Activated T-cell treated with anti-CD3 and anti-CD28 coated beads, Interleukin-2, amount 50 U/mL, for 24 hours (primary cell): Measurements from ENCODE around the gene FOSL2.
"Not testable (repeated sequence)": the region's sequence is repeated elsewhere in the genome, so short reads cannot be mapped to it uniquely, and the experiment has no call there.

Experiments used
- DNase-seq: peaks from one replicate; pipeline ENCODE4 v3.0.0-alpha.2; 2020
- H3K27ac Mint-ChIP-seq: 2 replicates; pipeline ENCODE4 v1.8.0; 2020; ENCODE audit warnings: mild to moderate bottlenecking, mixed read lengths
- H3K27me3 Mint-ChIP-seq: 2 replicates; pipeline ENCODE4 v1.8.0; 2020; ENCODE audit warnings: mixed read lengths
- H3K36me3 Mint-ChIP-seq: 2 replicates; pipeline ENCODE4 v1.8.0; 2020; ENCODE audit warnings: low read depth, mixed read lengths
- H3K4me1 Mint-ChIP-seq: 2 replicates; pipeline ENCODE4 v1.8.0; 2020; ENCODE audit warnings: low read depth, mixed read lengths
- H3K4me3 Mint-ChIP-seq: 2 replicates; pipeline ENCODE4 v1.8.0; 2020; ENCODE audit warnings: mild to moderate bottlenecking, moderate library complexity, mixed read lengths
- H3K9me3 Mint-ChIP-seq: 2 replicates; pipeline ENCODE4 v1.8.0; 2020; ENCODE audit warnings: mixed read lengths

Gene FOSL2

DNA sequence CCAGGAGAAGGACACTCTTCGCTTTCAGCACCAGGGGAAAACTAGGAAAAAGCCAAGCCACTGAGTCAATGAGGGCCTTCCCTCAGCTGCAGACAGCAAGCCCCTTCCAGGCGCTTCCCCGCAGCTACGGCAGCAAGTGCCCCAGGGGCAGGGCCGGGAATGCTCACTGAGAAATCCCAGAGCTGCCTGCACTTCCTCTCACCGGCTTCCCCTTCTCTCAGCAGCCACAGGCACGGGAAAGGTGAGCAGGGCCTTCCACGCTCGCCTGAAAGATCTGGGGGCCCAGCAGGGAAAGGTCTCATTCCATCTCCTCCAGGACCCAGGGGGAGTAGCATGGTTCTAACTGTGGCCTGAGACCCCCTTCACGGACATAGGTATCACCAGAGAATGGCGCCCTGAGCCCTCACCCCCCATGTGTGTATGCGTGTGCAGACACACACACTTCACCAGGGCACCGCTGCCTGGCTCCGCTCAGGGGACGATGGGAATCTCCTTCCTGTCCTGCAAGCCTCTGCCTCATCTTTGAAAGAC, 29.6 kb upstream of the FOSL2 start:
- Mint-ChIP-seq H3K27ac (no peak overlapping the region), H3K36me3 (no peaks in the 10 kb centered on the region), H3K9me3 (no peaks in the 10 kb centered on the region), H3K4me1 (peaks cover 91% of the 10 kb centered on the region), H3K27me3 (no peaks in the 10 kb centered on the region), H3K4me3 (no peak overlapping the region)
- no peak for DNase-seq

GRCh38 chr2:28363686-28364280, 28.9 kb upstream of the FOSL2 start:
- Mint-ChIP-seq H3K4me1 (peaks cover 85% of the 10 kb centered on the region), H3K27me3 (no peaks in the 10 kb centered on the region), H3K9me3 (no peaks in the 10 kb centered on the region), H3K36me3 (no peaks in the 10 kb centered on the region), H3K27ac (peak overlapping the region; percentile 34), H3K4me3 (no peak overlapping the region)
- DNase-seq = no peak

GRCh38 chr2:28364610-28365009, 28.0 kb upstream of the FOSL2 start:
- Mint-ChIP-seq H3K4me1 (peaks cover 77% of the 10 kb centered on the region), H3K27ac (no peak overlapping the region), H3K4me3 (no peak overlapping the region), H3K36me3 (no peaks in the 10 kb centered on the region), H3K9me3 (no peaks in the 10 kb centered on the region), H3K27me3 (no peaks in the 10 kb centered on the region)
- DNase-seq = no peak

DNA sequence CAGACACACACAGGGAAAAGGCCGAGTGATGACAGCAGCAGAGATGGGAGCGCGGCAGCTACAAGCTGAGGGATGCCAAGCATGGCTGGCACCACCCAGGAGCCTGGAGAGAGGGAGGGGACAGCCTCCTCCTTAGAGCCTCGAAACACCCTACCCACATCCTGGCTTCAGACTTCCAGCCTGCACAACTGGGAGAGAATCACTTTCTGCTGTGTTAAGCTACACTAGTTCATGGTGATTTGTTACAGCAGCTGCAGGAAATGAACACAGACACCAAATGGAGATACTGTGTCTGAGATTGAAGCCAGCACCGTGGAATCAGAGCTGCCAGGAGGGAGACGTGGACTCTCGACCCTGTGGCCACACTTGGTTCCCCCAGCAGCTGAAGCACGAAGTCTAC, 27.5 kb upstream of the FOSL2 start:
- Mint-ChIP-seq H3K27ac (no peak overlapping the region), H3K9me3 (no peaks in the 10 kb centered on the region), H3K4me1 (peaks cover 72% of the 10 kb centered on the region), H3K4me3 (no peak overlapping the region), H3K36me3 (no peaks in the 10 kb centered on the region), H3K27me3 (no peaks in the 10 kb centered on the region)
- no peak for DNase-seq

DNA sequence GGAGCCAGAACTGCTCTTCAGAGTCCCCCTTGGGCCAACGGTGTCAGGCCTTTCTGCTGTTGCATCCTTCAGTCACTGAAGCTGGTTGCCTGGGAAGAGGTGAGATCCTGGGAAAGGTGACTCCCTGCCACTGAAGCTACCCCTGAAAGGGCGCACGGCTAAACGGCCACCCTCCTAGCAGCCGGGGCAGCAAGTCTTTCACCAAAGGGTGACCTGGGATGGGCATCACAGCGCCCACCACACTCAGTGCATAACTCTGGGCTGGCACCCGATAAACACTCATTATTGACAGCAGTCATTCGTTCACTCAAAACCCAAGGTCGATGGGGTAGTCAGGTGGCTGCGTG, 26.5 kb upstream of the FOSL2 start:
- DNase-seq = no peak
- H3K9me3 Mint-ChIP-seq = no peaks in the 10 kb centered on the region
- no peaks in the 10 kb centered on the region for H3K36me3 Mint-ChIP-seq
- peak overlapping the region; percentile 59 for H3K27ac Mint-ChIP-seq
- H3K4me3 Mint-ChIP-seq = peak overlapping the region; percentile 33
- peaks cover 62% of the 10 kb centered on the region for H3K4me1 Mint-ChIP-seq
- no peaks in the 10 kb centered on the region for H3K27me3 Mint-ChIP-seq

GRCh38 chr2:28366496-28367282, 26.0 kb upstream of the FOSL2 start:
- Mint-ChIP-seq H3K27ac (peak overlapping the region; percentile 59), H3K36me3 (no peaks in the 10 kb centered on the region), H3K4me1 (peaks cover 58% of the 10 kb centered on the region), H3K9me3 (no peaks in the 10 kb centered on the region), H3K27me3 (no peaks in the 10 kb centered on the region), H3K4me3 (peak overlapping the region; percentile 33)
- peak; percentile 62 for DNase-seq

DNA sequence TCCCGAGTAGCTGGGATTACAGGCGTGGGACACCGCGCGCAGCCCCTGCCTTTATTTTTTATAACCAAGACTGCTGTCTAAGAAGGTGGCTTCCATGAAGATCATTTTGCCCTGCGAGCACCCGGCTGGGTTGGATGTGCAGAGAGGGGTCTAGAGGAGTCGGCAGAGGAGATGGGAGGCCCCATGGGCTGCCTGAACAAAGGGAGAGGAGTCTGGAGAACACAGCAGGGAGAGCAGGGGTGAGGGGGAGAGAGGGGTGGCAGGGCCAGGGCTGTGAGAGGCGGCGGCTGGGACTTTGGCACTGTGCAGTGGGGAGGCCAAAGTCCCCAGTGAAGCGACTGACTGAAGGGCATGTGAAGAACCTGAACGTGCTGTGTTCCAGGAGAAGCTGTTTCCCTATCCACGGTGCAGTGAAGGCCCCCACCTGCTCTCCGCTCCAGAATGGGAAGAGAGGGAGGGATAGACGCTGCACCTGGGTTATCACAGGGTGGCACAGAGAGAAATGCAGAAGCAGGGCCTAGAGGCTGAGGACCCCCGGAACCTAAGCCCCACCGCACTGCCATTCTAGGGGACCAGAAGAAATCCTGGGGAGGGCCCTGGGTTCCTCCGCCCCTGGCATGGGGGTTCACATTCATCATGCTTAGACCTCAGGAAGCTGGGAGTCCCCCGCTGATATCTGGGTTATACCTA, 24.8 kb upstream of the FOSL2 start:
- Mint-ChIP-seq H3K27ac (peak overlapping the region; percentile 22), H3K36me3 (no peaks in the 10 kb centered on the region), H3K4me1 (peaks cover 47% of the 10 kb centered on the region), H3K9me3 (no peaks in the 10 kb centered on the region), H3K4me3 (no peak overlapping the region), H3K27me3 (no peaks in the 10 kb centered on the region)
- no peak for DNase-seq

DNA sequence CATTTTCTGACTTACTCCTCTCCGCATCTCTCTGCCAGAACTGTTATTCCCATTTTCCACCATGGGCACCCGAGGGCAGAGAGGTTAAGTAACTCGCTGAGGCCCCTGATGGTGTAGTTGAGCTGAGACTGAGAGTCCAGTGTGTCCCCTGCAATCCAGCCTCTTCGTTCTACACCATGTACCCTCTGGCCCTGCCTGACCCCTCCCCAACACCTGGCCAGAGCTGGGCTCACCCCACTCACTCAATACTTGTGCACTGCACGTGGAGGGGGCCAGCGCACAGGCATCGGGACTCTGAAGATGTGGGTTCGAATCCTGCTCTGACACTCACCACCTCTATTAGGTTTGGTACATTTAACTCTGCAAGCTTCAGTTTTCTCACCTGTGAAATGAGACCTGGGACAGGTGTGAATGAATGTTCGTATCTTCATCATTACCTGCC, 24.3 kb upstream of the FOSL2 start:
- Mint-ChIP-seq H3K27me3 (no peaks in the 10 kb centered on the region), H3K4me1 (peaks cover 42% of the 10 kb centered on the region)
- DNase-seq = no peak

GRCh38 chr2:28369358-28369757, 23.3 kb upstream of the FOSL2 start:
- no peak overlapping the region for H3K4me3 Mint-ChIP-seq
- H3K27ac Mint-ChIP-seq = peak overlapping the region; percentile 39
- H3K36me3 Mint-ChIP-seq = no peaks in the 10 kb centered on the region
- no peak for DNase-seq
- no peaks in the 10 kb centered on the region for H3K9me3 Mint-ChIP-seq
- H3K4me1 Mint-ChIP-seq = peaks cover 34% of the 10 kb centered on the region
- no peaks in the 10 kb centered on the region for H3K27me3 Mint-ChIP-seq

More for the DNA sequence above, 24.3 kb upstream of the FOSL2 start:
- no peaks in the 10 kb centered on the region for H3K36me3 Mint-ChIP-seq
- H3K9me3 Mint-ChIP-seq = no peaks in the 10 kb centered on the region
- H3K4me3 Mint-ChIP-seq = no peak overlapping the region
- H3K27ac Mint-ChIP-seq = no peak overlapping the region

- Mint-ChIP-seq H3K27ac (no peak overlapping the region), H3K9me3 (no peaks in the 10 kb centered on the region), H3K27me3 (no peaks in the 10 kb centered on the region), H3K4me1 (peaks cover 25% of the 10 kb centered on the region), H3K4me3 (no peak overlapping the region), H3K36me3 (no peaks in the 10 kb centered on the region)
- DNase-seq = no peak
These were observed 22.3 kb upstream of the FOSL2 start for GRCh38 chr2:28370354-28370753.

GRCh38 chr2:28371728-28372127, 20.9 kb upstream of the FOSL2 start:
- H3K27me3 Mint-ChIP-seq, H3K27ac Mint-ChIP-seq, H3K36me3 Mint-ChIP-seq, H3K4me3 Mint-ChIP-seq, H3K9me3 Mint-ChIP-seq, DNase-seq: not testable (repeated sequence)
- H3K4me1 Mint-ChIP-seq = peaks cover 12% of the 10 kb centered on the region

- H3K4me1 Mint-ChIP-seq = peaks cover 7% of the 10 kb centered on the region
- no peak overlapping the region for H3K4me3 Mint-ChIP-seq
- H3K9me3 Mint-ChIP-seq = no peaks in the 10 kb centered on the region
- no peaks in the 10 kb centered on the region for H3K27me3 Mint-ChIP-seq
- no peak overlapping the region for H3K27ac Mint-ChIP-seq
- no peak for DNase-seq
- no peaks in the 10 kb centered on the region for H3K36me3 Mint-ChIP-seq
These were observed 18.8 kb upstream of the FOSL2 start for GRCh38 chr2:28373854-28374253.

DNA sequence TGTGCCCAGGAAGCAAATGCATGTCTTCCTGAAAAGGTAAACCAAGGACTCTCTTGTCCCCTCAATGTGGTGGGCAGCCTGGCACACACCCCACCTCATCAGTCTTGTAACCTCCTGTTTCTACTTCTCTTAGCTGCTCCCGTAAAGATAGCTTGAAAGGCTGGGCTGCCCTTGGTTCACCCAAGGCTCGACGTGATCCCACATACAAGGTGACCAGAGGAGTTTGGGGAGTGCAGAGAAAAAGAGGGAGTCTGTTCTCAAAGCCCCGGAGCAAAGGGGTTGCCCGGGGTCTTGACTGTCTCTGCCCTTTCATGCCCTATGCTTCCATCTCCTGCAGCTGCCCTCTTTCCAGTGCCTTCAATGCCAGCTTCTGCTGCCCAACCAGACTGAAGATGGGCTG, 18.3 kb upstream of the FOSL2 start:
- Mint-ChIP-seq H3K9me3 (no peaks in the 10 kb centered on the region), H3K36me3 (no peaks in the 10 kb centered on the region), H3K4me3 (no peak overlapping the region), H3K4me1 (peaks cover 12% of the 10 kb centered on the region), H3K27me3 (no peaks in the 10 kb centered on the region), H3K27ac (no peak overlapping the region)
- DNase-seq = no peak

GRCh38 chr2:28375236-28375635, 17.4 kb upstream of the FOSL2 start:
- no peaks in the 10 kb centered on the region for H3K36me3 Mint-ChIP-seq
- no peak overlapping the region for H3K4me3 Mint-ChIP-seq
- H3K27me3 Mint-ChIP-seq = no peaks in the 10 kb centered on the region
- no peaks in the 10 kb centered on the region for H3K9me3 Mint-ChIP-seq
- H3K4me1 Mint-ChIP-seq = peaks cover 17% of the 10 kb centered on the region
- no peak for DNase-seq
- no peak overlapping the region for H3K27ac Mint-ChIP-seq
